HTR-8/SVneo (cell line): ENCODE measurements around the gene VPS37B.
"Not testable (repeated sequence)": the region's sequence is repeated elsewhere in the genome, so short reads cannot be mapped to it uniquely, and the experiment has no call there.

Source experiments
- DNase-seq: peaks from one replicate; pipeline ENCODE4 v3.0.0; 2011; ENCODE audit warnings: low spot score, mixed read lengths; ENCODE audit not compliant: insufficient read length
- FAIRE-seq: peaks from 2 replicates; lab custom pipeline; 2011; peaks lifted over from hg19 to GRCh38; lab: Jason Lieb, UNC

VPS37B gene

DNA sequence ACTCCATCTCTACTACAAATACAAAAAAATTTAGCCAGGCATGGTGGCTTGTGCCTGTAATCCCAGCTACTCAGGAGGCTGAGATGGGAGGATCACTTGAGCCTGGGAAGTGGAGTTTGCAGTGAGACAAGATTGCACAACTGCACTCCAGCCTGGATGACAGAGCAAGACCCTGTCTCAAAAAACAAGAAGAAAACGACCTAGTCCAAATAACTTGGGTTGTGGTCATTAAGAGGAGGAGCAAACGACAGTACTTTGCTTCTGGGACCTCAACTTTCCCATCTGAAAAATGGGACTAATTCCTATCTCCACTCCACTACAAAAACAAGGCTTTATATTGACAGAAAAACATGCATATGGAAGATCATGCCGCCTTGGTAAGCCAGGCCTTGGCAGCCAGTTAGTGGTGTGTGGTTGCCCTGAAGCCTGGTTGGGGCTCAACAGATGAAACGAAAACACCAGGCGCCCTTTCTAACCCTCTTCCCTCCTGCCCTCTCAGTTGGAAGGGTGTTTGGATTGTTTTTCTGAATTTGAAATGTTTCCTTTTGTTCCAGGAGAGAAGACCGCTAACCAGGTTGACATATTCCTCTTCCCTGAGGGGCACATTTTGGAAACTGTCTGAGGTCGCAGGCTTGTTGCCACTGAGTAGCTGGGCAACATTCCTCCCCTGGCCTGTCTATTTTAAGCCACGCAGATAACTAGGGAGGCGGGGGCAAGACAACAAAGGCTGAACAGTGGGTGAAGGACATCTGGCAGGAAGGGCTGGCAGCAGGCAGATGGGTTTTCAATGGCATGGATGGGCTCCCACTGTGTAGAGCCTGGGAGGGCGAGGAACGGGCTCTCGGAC lies 13.7 kb upstream of the VPS37B start:
- FAIRE-seq (no peak), DNase-seq (no peak)

DNA sequence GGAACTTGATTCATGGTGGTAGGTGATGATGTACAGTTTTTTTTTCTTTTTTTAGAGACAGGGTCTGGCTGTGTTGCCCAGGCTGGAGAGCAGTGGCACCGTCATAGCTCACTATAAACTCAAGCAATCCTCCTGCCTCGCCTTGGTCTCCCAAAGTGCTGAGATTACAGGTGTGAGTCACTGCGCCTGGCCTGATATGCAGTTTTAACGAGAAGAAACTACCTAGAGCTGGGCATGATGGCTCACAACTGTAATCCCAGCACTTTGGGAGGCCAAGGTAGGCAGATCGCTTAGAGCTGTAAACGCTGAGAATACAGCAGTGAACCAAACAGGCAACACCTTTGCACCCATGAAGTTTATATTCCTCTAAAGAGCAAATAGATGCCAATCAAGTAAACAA lies 13.0 kb upstream of the VPS37B start:
- DNase-seq: no peak
- no peak for FAIRE-seq

GRCh38 chr12:122905258-122905657 lies 9.3 kb upstream of the VPS37B start:
- not testable (repeated sequence) for DNase-seq, FAIRE-seq

- no peak for FAIRE-seq
Measured at GRCh38 chr12:122903693-122904034, 7.7 kb upstream of the VPS37B start.

GRCh38 chr12:122902854-122903692 lies 7.1 kb upstream of the VPS37B start:
- no peak for FAIRE-seq
- no peak for DNase-seq

More at GRCh38 chr12:122903693-122904034, 7.7 kb upstream of the VPS37B start:
- no peak for DNase-seq

GRCh38 chr12:122899887-122900286 lies 4.0 kb upstream of the VPS37B start:
- DNase-seq (no peak), FAIRE-seq (no peak)

DNA sequence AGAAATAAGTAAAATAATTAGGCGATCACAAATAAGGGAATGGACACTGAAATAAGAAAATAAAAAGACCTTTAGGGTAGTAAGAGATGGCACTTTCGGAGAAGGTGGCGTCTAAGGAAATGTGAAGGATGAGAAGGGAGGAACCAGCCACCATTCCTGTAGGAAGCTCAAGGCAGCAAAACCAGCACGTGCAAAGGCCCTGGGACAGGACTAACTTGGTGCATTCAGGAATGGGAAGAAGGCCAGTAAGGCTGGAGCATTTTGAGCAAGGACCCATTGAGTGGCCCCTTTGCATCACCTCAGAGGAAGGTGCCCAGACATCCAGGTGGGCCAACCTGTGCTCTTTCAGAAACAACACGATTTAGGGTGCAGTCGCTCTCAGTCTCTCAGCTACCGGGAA lies 738 bp upstream of the VPS37B start:
- no peak for DNase-seq
- FAIRE-seq: no peak

DNA sequence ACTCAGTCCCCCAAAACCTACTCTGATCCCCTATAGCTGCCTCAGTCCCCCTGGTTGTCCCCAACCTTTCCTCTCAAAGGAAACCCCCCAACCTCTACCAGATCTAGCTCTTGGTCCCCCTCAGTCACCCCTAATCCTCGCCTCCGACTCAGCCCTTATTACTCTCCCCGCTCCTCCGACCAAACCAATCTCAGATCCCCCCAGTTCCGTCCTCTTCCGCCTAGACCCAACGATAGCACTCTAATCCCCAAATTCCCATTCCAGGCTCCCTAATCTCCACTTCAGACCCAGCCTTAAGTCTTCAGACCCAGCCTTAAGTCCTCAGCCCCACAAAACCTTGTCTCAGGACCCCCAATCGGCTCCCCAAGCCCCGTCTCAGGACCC lies 612 bp downstream of the VPS37B start:
- DNase-seq (no peak), FAIRE-seq (no peak)

GRCh38 chr12:122894193-122895121 lies 1.5 kb downstream of the VPS37B start:
- DNase-seq (no peak), FAIRE-seq (no peak)

GRCh38 chr12:122893208-122894153 lies 2.4 kb downstream of the VPS37B start:
- FAIRE-seq (no peak), DNase-seq (no peak)

GRCh38 chr12:122892724-122893123 lies 3.2 kb downstream of the VPS37B start:
- not testable (repeated sequence) for DNase-seq, FAIRE-seq

DNA sequence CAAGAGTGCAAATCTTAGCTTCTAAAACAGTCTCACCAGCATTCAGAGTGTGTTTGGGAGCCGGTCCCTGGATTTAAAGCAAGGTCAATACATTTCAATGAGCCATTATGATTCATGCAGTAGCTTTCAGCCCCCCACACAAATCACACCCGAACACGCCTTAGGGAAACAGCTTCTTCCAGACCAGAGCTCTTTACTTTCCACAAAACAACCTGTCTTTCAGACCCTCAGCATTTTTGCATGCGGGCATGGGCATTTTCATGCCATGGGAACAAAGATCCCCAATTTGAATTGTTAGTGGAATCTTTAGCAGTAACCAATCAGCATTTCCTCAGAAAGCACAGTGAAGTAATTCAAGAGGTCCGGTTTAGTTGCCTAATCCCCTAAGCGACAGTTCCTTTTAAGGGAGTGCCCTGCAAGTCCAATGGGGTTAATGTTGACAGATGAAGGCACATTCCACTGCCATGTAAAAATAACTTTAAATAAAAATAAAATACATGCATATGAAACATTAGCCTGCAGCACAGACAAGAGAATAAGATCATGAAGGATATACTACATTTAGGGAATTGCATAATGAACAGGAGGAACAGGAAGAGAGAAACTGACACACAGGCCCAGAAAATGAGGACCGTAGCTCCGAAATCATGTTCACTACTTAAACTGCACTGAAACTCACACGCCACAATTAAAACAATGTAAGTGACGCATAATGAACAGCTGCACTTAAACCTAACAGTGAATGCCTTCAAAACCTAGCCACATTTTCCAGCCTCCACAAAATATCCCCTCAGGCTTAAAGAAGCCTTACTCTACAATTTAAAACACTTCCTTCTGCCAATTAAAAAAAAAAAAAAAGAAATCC lies 4.0 kb downstream of the VPS37B start:
- FAIRE-seq: no peak
- no peak for DNase-seq

DNA sequence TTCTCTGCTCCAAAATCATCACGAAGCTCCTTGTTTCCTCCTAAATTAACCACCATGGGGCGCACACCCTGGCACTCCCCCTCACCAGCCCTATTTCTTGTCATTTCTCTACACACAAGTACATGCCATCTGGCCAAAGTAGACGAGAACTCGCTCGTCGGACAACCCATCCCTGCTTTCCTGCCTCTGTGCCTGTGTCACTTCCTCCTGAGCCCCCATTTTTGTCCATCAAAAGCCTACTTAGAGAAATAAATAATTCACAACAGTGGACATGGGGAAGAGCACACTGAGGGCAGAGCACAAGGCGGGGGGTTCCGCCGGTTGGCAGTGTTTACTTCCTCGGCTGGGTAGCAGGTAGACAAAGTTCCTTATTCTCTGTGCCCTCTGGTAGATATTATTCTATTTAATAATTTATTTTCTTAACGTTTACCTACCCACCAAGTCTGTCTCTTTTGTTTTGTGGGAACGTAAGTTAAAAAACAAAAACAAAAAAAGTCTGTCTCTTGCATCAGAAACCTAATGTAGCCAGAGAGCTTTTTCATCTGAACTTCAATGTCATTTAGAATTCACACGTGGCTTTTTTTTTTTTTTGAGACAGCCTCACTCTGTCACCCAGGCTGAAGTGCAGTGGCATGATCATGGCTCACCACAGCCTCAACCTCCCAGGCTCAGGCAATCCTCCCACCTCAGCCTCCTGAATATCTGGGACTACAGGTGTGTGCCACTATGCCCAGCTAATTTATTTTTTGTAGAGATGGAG lies 6.0 kb downstream of the VPS37B start:
- no peak for FAIRE-seq
- DNase-seq: no peak

- FAIRE-seq (no peak), DNase-seq (no peak)
Measured at GRCh38 chr12:122888232-122888752, 7.6 kb downstream of the VPS37B start.

GRCh38 chr12:122887819-122888212 lies 8.1 kb downstream of the VPS37B start:
- FAIRE-seq (no peak), DNase-seq (no peak)

DNA sequence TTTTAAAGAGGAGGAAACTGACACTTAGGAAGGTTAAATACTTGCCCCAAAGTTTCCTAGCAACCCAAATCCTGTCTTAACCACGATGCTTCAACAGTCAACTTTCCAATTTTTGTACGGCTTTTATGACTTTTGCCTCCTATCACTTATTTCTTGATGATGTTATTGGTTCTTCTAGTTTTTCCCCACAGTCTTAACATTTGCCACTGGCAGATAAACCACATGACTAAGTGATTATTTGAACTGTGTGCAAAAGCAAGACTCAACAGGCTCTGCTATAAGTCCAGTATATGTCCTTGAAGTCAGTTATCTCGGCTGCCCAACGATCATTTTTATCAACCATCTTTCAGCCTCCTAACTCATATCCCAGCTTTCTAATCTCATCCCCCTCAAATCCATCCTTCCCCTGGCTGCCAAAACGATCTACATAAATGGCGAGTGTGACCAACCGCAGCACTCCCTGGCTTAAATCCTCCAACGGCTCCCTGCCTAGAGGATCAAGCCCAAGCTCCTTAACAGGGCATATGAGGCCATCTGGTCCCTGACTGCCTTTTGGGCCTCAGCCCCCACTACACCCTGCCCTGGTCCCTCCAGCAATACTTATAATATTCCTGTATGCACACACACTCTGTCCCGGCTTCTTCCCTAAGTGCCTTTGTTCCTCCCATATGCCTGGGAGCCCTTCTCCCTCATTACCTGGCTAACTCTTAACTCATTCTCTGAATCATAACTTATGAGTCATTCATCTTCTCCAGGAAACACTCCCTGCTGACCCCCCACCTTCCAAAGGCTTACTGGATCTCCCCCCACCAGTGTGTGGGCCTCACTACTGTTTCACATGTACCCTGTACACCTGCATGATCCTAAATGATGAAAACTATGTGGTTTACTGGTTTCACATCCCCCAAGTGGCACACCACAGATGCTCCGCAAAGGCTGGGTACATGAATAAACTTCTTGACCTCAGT lies 8.8 kb downstream of the VPS37B start:
- no peak for FAIRE-seq

More for the DNA sequence above, 8.8 kb downstream of the VPS37B start:
- peak; percentile 60 for DNase-seq
